H1 (cell line): Measurements from ENCODE around the gene POLN. TPM values are rescaled to one million over a fixed set of nuclear protein-coding genes. Genes with fewer than 3 reads are reported as not detected.

ENCODE experiments used
- RNF2 ChIP-seq: fragments of 200-900, 300-1000 bp; sonication (generic); IDR thresholded peaks from 2 replicates; pipeline ENCODE4 v1.7.1; 2016; ENCODE audit warnings: borderline replicate concordance, low read depth, mild to moderate bottlenecking, antibody characterized with exemption, low read length; ENCODE audit not compliant: poor library complexity, severe bottlenecking; ENCODE audit errors: missing control alignments
- YY1 ChIP-seq: IDR thresholded peaks from 2 replicates; pipeline ENCODE4 v1.6.1; 2011; ENCODE audit warnings: low read depth, mild to moderate bottlenecking, low read length
- polyA plus RNA-seq, 7 experiments: library from polyadenylated mRNA; depleted of rRNA in 3 of 7; stranded (reverse) in 5 of 7; unstranded in 2 of 7; fragments of >200 nt in 5 of 7; fragments of 200-250 nt in 2 of 7; gene quantifications; 1 replicate in 5 of 7; 2 replicates in 1 of 7; 4 replicates in 1 of 7; pipeline versions ENCODE4 v1.2.1 to v1.2.3, GENCODE V29; 2011 to 2013; ENCODE audit warnings: missing spikeins in 2 of 7, mixed read lengths in 2 of 7
- total RNA-seq: library from RNA; stranded (reverse); fragmentation: NEBNext Ultra II Directional; extraction: Animal tissue kit (Norgen Biotek cat#: 25700); gene quantifications from 2 replicates; pipeline ENCODE4 v1.2.1, GENCODE V29; 2021

Gene POLN
- total and polyA plus RNA-seq, 2 of the 8 experiments (the other 6 are each of a cell fraction or from before 2014, with no cell fraction given): 0.98 to 1.5 TPM

- TF ChIP-seq YY1: no peak
- no peak for TF ChIP-seq RNF2
Observed at GRCh38 chr4:2067446-2068197, 174.3 kb downstream of the POLN start (continued).
